Measurements from ENCODE around the gene PLCB3. TPM values are rescaled to one million over a fixed set of nuclear protein-coding genes. Genes with fewer than 3 reads are reported as not detected.

The PLCB3 gene
- total and polyA plus RNA-seq, 2 of the 13 experiments (the other 11 are each of a cell fraction or from before 2014, with no cell fraction given), result 7.5 to 13.8 TPM

DNA sequence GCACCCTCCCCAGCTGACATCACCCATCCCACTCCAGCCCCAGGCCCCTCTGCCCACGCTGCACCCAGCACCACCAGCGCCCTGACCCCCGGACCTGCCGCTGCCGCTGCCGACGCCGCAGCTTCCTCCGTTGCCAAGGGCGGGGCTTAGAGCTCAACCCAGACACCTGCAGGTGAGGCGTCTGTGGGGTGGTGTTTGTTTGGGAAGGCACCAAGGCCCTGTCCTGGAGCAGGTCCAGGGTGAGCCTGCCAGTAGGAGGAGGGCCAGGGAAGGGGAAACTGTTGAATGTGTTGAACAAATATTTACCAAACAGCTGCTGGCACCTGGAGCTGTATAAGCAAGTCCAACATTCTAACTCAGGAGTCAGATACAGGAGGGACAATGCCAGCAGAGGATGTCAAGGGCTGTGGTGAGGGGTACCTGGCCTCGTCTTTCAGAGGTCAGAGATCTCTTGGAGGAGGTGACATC is 13.8 kb upstream of the PLCB3 start (continued):
- TF ChIP-seq, protein P1, sequence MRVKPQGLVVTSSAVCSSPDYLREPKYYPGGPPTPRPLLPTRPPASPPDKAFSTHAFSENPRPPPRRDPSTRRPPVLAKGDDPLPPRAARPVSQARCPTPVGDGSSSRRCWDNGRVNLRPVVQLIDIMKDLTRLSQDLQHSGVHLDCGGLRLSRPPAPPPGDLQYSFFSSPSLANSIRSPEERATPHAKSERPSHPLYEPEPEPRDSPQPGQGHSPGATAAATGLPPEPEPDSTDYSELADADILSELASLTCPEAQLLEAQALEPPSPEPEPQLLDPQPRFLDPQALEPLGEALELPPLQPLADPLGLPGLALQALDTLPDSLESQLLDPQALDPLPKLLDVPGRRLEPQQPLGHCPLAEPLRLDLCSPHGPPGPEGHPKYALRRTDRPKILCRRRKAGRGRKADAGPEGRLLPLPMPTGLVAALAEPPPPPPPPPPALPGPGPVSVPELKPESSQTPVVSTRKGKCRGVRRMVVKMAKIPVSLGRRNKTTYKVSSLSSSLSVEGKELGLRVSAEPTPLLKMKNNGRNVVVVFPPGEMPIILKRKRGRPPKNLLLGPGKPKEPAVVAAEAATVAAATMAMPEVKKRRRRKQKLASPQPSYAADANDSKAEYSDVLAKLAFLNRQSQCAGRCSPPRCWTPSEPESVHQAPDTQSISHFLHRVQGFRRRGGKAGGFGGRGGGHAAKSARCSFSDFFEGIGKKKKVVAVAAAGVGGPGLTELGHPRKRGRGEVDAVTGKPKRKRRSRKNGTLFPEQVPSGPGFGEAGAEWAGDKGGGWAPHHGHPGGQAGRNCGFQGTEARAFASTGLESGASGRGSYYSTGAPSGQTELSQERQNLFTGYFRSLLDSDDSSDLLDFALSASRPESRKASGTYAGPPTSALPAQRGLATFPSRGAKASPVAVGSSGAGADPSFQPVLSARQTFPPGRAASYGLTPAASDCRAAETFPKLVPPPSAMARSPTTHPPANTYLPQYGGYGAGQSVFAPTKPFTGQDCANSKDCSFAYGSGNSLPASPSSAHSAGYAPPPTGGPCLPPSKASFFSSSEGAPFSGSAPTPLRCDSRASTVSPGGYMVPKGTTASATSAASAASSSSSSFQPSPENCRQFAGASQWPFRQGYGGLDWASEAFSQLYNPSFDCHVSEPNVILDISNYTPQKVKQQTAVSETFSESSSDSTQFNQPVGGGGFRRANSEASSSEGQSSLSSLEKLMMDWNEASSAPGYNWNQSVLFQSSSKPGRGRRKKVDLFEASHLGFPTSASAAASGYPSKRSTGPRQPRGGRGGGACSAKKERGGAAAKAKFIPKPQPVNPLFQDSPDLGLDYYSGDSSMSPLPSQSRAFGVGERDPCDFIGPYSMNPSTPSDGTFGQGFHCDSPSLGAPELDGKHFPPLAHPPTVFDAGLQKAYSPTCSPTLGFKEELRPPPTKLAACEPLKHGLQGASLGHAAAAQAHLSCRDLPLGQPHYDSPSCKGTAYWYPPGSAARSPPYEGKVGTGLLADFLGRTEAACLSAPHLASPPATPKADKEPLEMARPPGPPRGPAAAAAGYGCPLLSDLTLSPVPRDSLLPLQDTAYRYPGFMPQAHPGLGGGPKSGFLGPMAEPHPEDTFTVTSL (CRISPR knock-in tag; IDR thresholded peaks at IDR 0.05; ENCODE audit: borderline replicate concordance), result no peak
- TF ChIP-seq CAMTA2 (CRISPR knock-in tag; IDR thresholded peaks at IDR 0.05; ENCODE audit: borderline replicate concordance) (no peak), FOXJ3 (CRISPR knock-in tag; IDR thresholded peaks at IDR 0.05; ENCODE audit: borderline replicate concordance) (peak; percentile 46; the same call in 1 of the 2 replicates), ZNF737 (CRISPR knock-in tag; IDR thresholded peaks at IDR 0.05; ENCODE audit: borderline replicate concordance) (no peak), NAIF1 (CRISPR knock-in tag; IDR thresholded peaks at IDR 0.05; ENCODE audit: borderline replicate concordance) (no peak), KAT7 (CRISPR knock-in tag; IDR thresholded peaks at IDR 0.05; ENCODE audit: borderline replicate concordance) (0 out of 2 replicates have a peak, but pooled peaks have one; percentile 45), NFKB2 (CRISPR knock-in tag; IDR thresholded peaks at IDR 0.05; ENCODE audit: borderline replicate concordance) (peak; percentile 40; the same call in 1 of the 2 replicates), NFIC (IDR thresholded peaks at IDR 0.05; ENCODE audit: low read length) (no peak; the same call in 1 of the 2 replicates), ZNF605 (CRISPR knock-in tag; IDR thresholded peaks at IDR 0.05) (peak; percentile 76; the same call in 1 of the 2 replicates), ZNF354B (CRISPR knock-in tag; IDR thresholded peaks at IDR 0.05) (no peak), XRCC5 (optimal IDR thresholded peaks at IDR 0.05; ENCODE audit: low read length) (no peak), HOXA5 (CRISPR knock-in tag; IDR thresholded peaks at IDR 0.05) (no peak), GATAD1 (CRISPR knock-in tag; IDR thresholded peaks at IDR 0.05) (peak; percentile 52), ZNF644 (CRISPR knock-in tag; IDR thresholded peaks at IDR 0.05; ENCODE audit: low read depth) (no peak), PAF1 (CRISPR knock-in tag; IDR thresholded peaks at IDR 0.05) (no peak), ZNF460 (CRISPR knock-in tag; IDR thresholded peaks at IDR 0.05; ENCODE audit: borderline replicate concordance) (no peak), ZNF382 (CRISPR knock-in tag; IDR thresholded peaks at IDR 0.05; ENCODE audit: borderline replicate concordance) (no peak), MEIS1 (CRISPR knock-in tag; IDR thresholded peaks at IDR 0.05; ENCODE audit: borderline replicate concordance) (peak; percentile 46; the same call in 1 of the 2 replicates)
- TF ChIP-seq, protein P2, sequence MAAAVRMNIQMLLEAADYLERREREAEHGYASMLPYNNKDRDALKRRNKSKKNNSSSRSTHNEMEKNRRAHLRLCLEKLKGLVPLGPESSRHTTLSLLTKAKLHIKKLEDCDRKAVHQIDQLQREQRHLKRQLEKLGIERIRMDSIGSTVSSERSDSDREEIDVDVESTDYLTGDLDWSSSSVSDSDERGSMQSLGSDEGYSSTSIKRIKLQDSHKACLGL (CRISPR knock-in tag; IDR thresholded peaks at IDR 0.05), result peak; percentile 28; the same call in 1 of the 2 replicates
- TF ChIP-seq, protein P3, sequence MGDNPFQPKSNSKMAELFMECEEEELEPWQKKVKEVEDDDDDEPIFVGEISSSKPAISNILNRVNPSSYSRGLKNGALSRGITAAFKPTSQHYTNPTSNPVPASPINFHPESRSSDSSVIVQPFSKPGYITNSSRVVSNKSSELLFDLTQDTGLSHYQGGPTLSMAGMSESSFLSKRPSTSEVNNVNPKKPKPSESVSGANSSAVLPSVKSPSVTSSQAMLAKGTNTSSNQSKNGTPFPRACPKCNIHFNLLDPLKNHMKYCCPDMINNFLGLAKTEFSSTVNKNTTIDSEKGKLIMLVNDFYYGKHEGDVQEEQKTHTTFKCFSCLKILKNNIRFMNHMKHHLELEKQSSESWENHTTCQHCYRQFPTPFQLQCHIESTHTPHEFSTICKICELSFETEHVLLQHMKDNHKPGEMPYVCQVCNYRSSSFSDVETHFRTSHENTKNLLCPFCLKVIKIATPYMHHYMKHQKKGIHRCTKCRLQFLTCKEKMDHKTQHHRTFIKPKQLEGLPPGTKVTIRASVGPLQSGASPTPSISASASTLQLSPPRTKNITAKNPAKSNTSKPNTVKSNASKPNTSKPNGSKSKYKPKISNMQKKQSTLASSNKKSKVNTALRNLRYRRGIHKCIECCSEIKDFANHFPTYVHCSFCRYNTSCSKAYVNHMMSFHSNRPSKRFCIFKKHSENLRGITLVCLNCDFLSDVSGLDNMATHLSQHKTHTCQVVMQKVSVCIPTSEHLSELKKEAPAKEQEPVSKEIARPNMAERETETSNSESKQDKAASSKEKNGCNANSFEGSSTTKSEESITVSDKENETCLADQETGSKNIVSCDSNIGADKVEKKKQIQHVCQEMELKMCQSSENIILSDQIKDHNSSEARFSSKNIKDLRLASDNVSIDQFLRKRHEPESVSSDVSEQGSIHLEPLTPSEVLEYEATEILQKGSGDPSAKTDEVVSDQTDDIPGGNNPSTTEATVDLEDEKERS (CRISPR knock-in tag; IDR thresholded peaks at IDR 0.05), result no peak
- TF ChIP-seq, protein P4, sequence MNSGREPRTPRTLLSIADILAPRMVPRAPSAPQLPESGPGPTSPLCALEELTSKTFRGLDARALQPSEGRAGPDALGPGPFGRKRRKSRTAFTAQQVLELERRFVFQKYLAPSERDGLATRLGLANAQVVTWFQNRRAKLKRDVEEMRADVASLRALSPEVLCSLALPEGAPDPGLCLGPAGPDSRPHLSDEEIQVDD (CRISPR knock-in tag; IDR thresholded peaks at IDR 0.05; ENCODE audit: borderline replicate concordance), result no peak
